Transverse colon (tissue), 4 donors: ENCODE results near the gene GAB2. TPM values are rescaled to one million over a fixed set of nuclear protein-coding genes. Genes with fewer than 3 reads are reported as not detected.
A peak's percentile ranks its signal among the peaks of the same experiment; 100 is the strongest.

Experiments
- DNase-seq: peaks from one replicate; pipeline ENCODE4 v3.0.0-alpha.2; 2019
- H3K27ac ChIP-seq, 4 donors: fragments of 200-600 bp; sonication (generic); 2 replicates each; pipeline ENCODE4 v1.5.1; 2016 to 2018; ENCODE audit warnings: inconsistent platforms in 4 of 4
- H3K27me3 ChIP-seq: fragments of 200-600 bp; sonication (generic); 2 replicates; pipeline ENCODE4 v1.5.1; 2017; ENCODE audit warnings: inconsistent platforms
- H3K36me3 ChIP-seq, 4 donors: fragments of 200-600 bp; sonication (generic); 2 replicates each; pipeline ENCODE4 v1.5.1; 2017 to 2019; ENCODE audit warnings: inconsistent platforms in 4 of 4
- H3K4me1 ChIP-seq, 4 donors: fragments of 200-600 bp; sonication (generic); 2 replicates each; pipeline ENCODE4 v1.5.1; 2017 to 2020; ENCODE audit warnings: inconsistent platforms in 4 of 4
- H3K4me3 ChIP-seq, 4 donors: fragments of 200-600 bp; sonication (generic); 1 replicate in 1 of 4; 2 replicates in 3 of 4; pipeline versions ENCODE4 v1.5.1 to v1.6.1; 2017 to 2019; ENCODE audit warnings: inconsistent platforms in 4 of 4
- H3K9me3 ChIP-seq, 2 donors: fragments of 200-600 bp; sonication (generic); 2 replicates each; pipeline ENCODE4 v1.5.1; 2017 to 2019; ENCODE audit warnings: inconsistent platforms in 2 of 2
- CTCF ChIP-seq, 5 experiments: fragments of 200-600 bp in 3 of 5; fragments of 450-650 bp in 2 of 5; sonication (generic) in 3 of 5; IDR thresholded peaks; 1 replicate in 2 of 5; 2 replicates in 3 of 5; pipeline ENCODE4 v1.5.1; 2016 to 2017; ENCODE audit warnings: antibody characterized with exemption in 5 of 5, inconsistent platforms in 3 of 5, mild to moderate bottlenecking in 2 of 5, moderate library complexity in 1 of 5
- EP300 ChIP-seq: sonication (generic); formaldehyde crosslinking; IDR thresholded peaks from one replicate; pipeline ENCODE4 v1.6.1; 2017; ENCODE audit warnings: antibody characterized with exemption, low read depth
- POLR2A ChIP-seq: fragments of 450-650 bp; IDR thresholded peaks from one replicate; pipeline ENCODE4 v1.6.1; 2016; ENCODE audit warnings: antibody characterized with exemption, mild to moderate bottlenecking, moderate library complexity
- POLR2AphosphoS5 ChIP-seq, 3 donors: sonication (generic); formaldehyde crosslinking; IDR thresholded peaks; one replicate each; pipeline ENCODE4 v1.6.1; 2016; ENCODE audit warnings: antibody characterized with exemption in 3 of 3
- WGBS, 2 donors: methylation state at CpG; one replicate each; pipeline ENCODE4 v1.1.5; 2018; ENCODE audit warnings: low coverage in 1 of 2; 5-methylcytosine and 5-hydroxymethylcytosine counted together
- in situ Hi-C, 4 donors: fragments of 200-750 bp; cut with MboI; loops; one replicate each; pipeline versions ENCODE4 v1.15.0 to v1.15.1; 2017; ENCODE audit warnings: low sequenced_read_pairs in 3 of 4, low pct_ligation_motif_present in 1 of 4, low pct_unique_long_range_greater_than_20kb in 1 of 4
- intact Hi-C: fragments of 100-400 bp; cut with DNase I; formaldehyde crosslinking; loops from one replicate; pipeline ENCODE4 v1.15.1; 2023; ENCODE audit warnings: low total_unique reads
- total RNA-seq, 4 donors: library from RNA; depleted of rRNA; stranded (reverse); fragments of >200 nt; gene quantifications; one replicate each; pipeline ENCODE4 v1.1.0, GENCODE V29; 2016

Gene GAB2
- total RNA-seq, 4 donors from 2014 or later, result 5.8 to 35.7 (median 22.9) TPM

DNA sequence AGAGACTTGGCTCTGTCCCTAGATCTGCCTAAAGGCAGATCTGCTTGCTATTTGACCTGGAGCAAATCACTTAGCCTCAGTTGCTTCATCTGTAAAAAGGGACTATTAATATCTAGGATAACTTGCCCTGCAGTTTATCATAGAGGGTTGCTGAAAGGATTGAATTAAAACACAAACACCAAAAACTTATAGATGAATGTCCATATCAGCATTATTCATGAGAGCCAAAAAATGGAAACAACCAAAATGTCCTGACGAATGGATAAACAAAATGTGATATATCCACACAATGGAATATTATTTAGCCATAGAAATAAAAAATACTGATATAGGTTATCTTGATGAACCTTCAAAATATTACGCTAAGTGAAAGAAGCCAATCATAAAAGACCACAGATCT lies 161.7 kb downstream of the GAB2 start:
- Histone ChIP-seq H3K4me1 (peaks cover 4 to 33% (median 12%) of the 10 kb centered on the region in 4 donors), H3K4me3 (no peak overlapping the region), H3K9me3 (no peaks in the 10 kb centered on the region), H3K27me3 (no peaks in the 10 kb centered on the region), H3K27ac (no peak overlapping the region), H3K36me3 (no peaks in the 10 kb centered on the region)
- 86 to 91% methylated on average over 2 of the region's 2 CpGs for WGBS, 2 donors
- in situ Hi-C loops, result no loop called here
- DNase-seq, result no peak
- no peak for TF ChIP-seq CTCF (IDR thresholded peaks at IDR 0.05)
- no peak for TF ChIP-seq POLR2AphosphoS5 (IDR thresholded peaks at IDR 0.05)
- TF ChIP-seq POLR2A, result no peak
- TF ChIP-seq EP300, result no peak
- intact Hi-C loops, result no loop called here

DNA sequence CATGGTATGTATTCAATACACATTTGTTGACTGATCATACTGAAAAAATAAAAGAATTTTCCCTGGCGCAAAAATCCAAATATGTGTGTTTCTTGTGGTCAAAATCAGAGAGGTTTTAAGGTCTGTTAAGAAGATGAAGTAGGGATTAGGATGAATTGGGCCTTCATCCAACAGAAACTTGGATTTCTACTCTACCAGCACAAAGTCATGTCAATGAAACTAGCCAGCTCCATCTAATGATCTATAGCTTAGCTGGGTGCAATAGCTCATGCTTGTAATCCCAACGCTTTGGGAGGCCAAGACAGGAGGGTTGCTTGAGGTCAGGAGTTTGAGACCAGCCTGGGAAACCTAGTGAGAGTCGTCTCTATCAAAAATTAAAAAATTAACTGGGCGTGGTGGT lies 163.4 kb downstream of the GAB2 start:
- Histone ChIP-seq H3K4me3 (no peak overlapping the region), H3K27ac (no peak overlapping the region), H3K27me3 (no peaks in the 10 kb centered on the region), H3K9me3 (no peaks in the 10 kb centered on the region), H3K36me3 (peaks cover 0 to 6% (median 0%) of the 10 kb centered on the region in 4 donors), H3K4me1 (peaks cover 4 to 30% (median 12%) of the 10 kb centered on the region in 4 donors)
- no peak for DNase-seq
- in situ Hi-C loops, result no loop called here
- 91 to 93% methylated on average over 4 of the region's 4 CpGs for WGBS, 2 donors
- TF ChIP-seq POLR2A, result no peak
- no peak for TF ChIP-seq EP300
- no peak for TF ChIP-seq POLR2AphosphoS5 (IDR thresholded peaks at IDR 0.05)
- no peak for TF ChIP-seq CTCF (IDR thresholded peaks at IDR 0.05)
- intact Hi-C loops, result no loop called here

- Histone ChIP-seq H3K27me3 (no peaks in the 10 kb centered on the region), H3K4me1 (peaks cover 4 to 30% (median 12%) of the 10 kb centered on the region in 4 donors), H3K9me3 (no peaks in the 10 kb centered on the region), H3K36me3 (peaks cover 0 to 9% (median 0%) of the 10 kb centered on the region in 4 donors), H3K4me3 (no peak overlapping the region), H3K27ac (no peak overlapping the region)
- WGBS, 2 donors, result 93 to 100% methylated on average over 4 of the region's 4 CpGs
- in situ Hi-C loops (no loop called here), intact Hi-C loops (no loop called here)
- no peak for DNase-seq
- TF ChIP-seq POLR2A (no peak), POLR2AphosphoS5 (IDR thresholded peaks at IDR 0.05) (no peak)
These were observed 163.8 kb downstream of the GAB2 start for GRCh38 chr11:78253797-78254196.

DNA sequence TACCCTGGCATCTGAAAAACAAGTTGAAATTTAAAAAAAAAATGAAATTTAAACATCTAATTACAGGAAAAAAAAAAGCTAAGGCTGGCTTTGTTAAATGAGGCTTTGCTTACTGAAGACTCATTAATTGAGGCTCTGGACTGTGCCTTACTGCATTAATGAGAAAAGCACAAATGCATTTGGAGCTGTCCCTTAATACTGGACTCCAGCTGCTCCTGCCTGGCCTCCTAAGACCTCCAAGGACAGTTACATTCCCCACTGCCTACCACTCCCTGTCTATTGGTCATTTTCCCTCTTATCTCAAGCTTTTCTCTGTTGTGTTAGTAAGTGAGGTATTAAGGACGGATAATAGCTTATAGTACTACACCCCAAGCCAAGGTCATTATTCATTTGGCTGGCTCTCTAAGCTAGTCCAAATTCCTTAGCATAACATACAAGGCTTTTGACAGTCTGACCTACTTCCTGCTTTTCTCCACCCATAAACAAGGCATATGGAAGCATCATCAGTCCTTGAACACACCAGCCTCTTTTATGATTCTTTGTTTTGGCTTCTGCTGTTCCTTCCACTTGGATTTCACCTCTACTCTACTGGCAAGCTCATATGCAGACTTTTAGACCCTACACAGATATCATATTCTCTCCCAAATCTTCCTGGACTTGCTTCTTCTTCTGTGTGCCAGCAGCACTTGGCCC lies 166.4 kb downstream of the GAB2 start:
- in situ Hi-C loops (no loop called here), intact Hi-C loops (no loop called here)
- peaks cover 0 to 9% (median 0%) of the 10 kb centered on the region in 4 donors for H3K36me3 ChIP-seq
- peaks cover 0 to 16% (median 4%) of the 10 kb centered on the region in 4 donors for H3K4me1 ChIP-seq
- no peak for DNase-seq
- H3K27me3 ChIP-seq, result no peaks in the 10 kb centered on the region
- no peak overlapping the region for H3K4me3 ChIP-seq
- WGBS, 2 donors, result 20 to 34% methylated on average over 1 of the region's 1 CpG
- TF ChIP-seq EP300, result no peak
- TF ChIP-seq CTCF (IDR thresholded peaks at IDR 0.05), result no peak
- TF ChIP-seq POLR2AphosphoS5 (IDR thresholded peaks at IDR 0.05), result no peak
- no peak for TF ChIP-seq POLR2A
- no peaks in the 10 kb centered on the region for H3K9me3 ChIP-seq
- H3K27ac ChIP-seq, result peak overlapping the region in 3 of 4 donors; percentile 11 to 52 (median 27)
